Measurements from ENCODE around the gene PBX1. TPM values are rescaled to one million over a fixed set of nuclear protein-coding genes. Genes with fewer than 3 reads are reported as not detected.
A peak's percentile ranks its signal among the peaks of the same experiment; 100 is the strongest.

PBX1 gene
- polyA plus RNA-seq, 1 donor (not counting 4 experiments of a cell fraction or from before 2014, with no cell fraction given) = 2.2 TPM

DNA sequence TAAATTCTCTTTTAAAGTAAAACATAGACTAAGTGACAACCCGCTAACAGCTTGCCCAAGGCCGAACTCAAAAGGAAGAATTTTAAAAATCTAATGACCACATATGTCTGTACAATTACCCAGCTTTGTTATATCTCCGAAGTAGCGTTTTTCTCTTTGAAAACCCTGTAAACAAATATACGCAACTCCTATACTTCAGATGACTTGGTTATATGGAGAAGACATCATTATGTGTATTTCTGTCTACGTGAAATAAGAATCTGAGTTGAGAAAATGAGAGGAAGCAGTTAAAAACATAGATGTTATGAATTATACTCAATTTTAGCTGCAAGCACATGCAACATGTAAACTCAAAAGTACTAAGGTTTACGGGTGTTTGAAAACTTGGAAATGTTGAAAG, 2.0 kb downstream of the PBX1 start:
- no peaks in the 10 kb centered on the region for H3K79me2 ChIP-seq (ENCODE audit: control insufficient read depth, insufficient read depth, low read length)
- H3K27me3 ChIP-seq (ENCODE audit: control insufficient read depth, extremely low read depth, insufficient read depth, low read length) = no peaks in the 10 kb centered on the region
- FAIRE-seq (no peak), DNase-seq (ENCODE audit: low read depth, low spot score) (no peak)
- H4K20me1 ChIP-seq (ENCODE audit: control insufficient read depth, extremely low read depth, insufficient read depth, low read length) = no peaks in the 10 kb centered on the region
- H3K9me3 ChIP-seq (ENCODE audit: control insufficient read depth, low read depth, low read length) = no peaks in the 10 kb centered on the region
- TF ChIP-seq, protein P1, sequence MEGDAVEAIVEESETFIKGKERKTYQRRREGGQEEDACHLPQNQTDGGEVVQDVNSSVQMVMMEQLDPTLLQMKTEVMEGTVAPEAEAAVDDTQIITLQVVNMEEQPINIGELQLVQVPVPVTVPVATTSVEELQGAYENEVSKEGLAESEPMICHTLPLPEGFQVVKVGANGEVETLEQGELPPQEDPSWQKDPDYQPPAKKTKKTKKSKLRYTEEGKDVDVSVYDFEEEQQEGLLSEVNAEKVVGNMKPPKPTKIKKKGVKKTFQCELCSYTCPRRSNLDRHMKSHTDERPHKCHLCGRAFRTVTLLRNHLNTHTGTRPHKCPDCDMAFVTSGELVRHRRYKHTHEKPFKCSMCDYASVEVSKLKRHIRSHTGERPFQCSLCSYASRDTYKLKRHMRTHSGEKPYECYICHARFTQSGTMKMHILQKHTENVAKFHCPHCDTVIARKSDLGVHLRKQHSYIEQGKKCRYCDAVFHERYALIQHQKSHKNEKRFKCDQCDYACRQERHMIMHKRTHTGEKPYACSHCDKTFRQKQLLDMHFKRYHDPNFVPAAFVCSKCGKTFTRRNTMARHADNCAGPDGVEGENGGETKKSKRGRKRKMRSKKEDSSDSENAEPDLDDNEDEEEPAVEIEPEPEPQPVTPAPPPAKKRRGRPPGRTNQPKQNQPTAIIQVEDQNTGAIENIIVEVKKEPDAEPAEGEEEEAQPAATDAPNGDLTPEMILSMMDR (optimal IDR thresholded peaks at IDR 0.05 in 1 of 3, IDR thresholded peaks at IDR 0.05 in 1 of 3, conservative IDR thresholded peaks at IDR 0.05 in 1 of 3; ENCODE audit: extremely low read depth in 1 of 3, insufficient read depth in 2 of 3, low read length in 3 of 3) = no peak
- TF ChIP-seq EZH2 (IDR thresholded peaks at IDR 0.05; ENCODE audit: low read length) = no peak
- dilution Hi-C loops (cut with MboI; ENCODE audit: extremely low pct_ligation_motif_present, low sequenced_read_pairs) = no loop called here
- H3K27ac ChIP-seq (ENCODE audit: control insufficient read depth, insufficient read depth, low read length) = no peak overlapping the region
- H3K4me3 ChIP-seq (ENCODE audit: control insufficient read depth in 2 of 3, extremely low read depth in 1 of 3, insufficient read depth in 2 of 3, low read depth in 1 of 3, low read length in 3 of 3) = peak overlapping the region in 2 of 3 experiments; percentile 48 to 55
- no peak overlapping the region for H3K9ac ChIP-seq (ENCODE audit: control insufficient read depth, extremely low read depth, insufficient read depth, low read length)
- H2AFZ ChIP-seq (ENCODE audit: control insufficient read depth, low read length) = peak overlapping the region; percentile 93
- H3K4me2 ChIP-seq (ENCODE audit: control insufficient read depth, extremely low read depth, insufficient read depth, low read depth, low read length) = peak overlapping the region; percentile 94
- no peaks in the 10 kb centered on the region for H3K9me1 ChIP-seq (ENCODE audit: control insufficient read depth, extremely low read depth, insufficient read depth, low read length)
- H3K4me1 ChIP-seq (ENCODE audit: control insufficient read depth, extremely low read depth, insufficient read depth, low read length) = peaks cover 6% of the 10 kb centered on the region
- H3K36me3 ChIP-seq (ENCODE audit: control insufficient read depth in 2 of 2, extremely low read depth in 1 of 2, insufficient read depth in 2 of 2, low read length in 2 of 2) = no peaks in the 10 kb centered on the region

DNA sequence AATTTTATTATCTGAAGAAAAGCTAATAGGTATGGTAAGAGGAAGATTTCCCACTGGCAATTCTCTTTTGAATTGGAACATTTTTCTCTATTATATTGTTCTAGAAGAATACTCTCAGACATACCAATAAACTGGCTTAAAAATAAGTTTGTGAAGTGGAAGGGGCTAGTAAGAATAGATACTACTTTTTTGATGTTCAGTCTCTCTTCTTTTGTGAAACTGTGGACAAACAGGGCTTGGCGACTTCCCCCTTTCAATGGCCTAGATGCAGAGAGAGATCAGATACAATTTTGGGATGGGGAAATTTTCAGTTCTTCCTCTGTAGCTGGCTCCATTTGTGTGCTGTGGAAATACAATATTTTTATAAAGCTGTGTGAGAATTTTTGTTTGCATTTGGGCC, 2.5 kb downstream of the PBX1 start:
- FAIRE-seq = no peak
- Histone ChIP-seq H3K9me1 (ENCODE audit: control insufficient read depth, extremely low read depth, insufficient read depth, low read length) (no peaks in the 10 kb centered on the region), H3K27me3 (ENCODE audit: control insufficient read depth, extremely low read depth, insufficient read depth, low read length) (no peaks in the 10 kb centered on the region), H3K79me2 (ENCODE audit: control insufficient read depth, insufficient read depth, low read length) (no peaks in the 10 kb centered on the region), H4K20me1 (ENCODE audit: control insufficient read depth, extremely low read depth, insufficient read depth, low read length) (no peaks in the 10 kb centered on the region), H3K9me3 (ENCODE audit: control insufficient read depth, low read depth, low read length) (no peaks in the 10 kb centered on the region), H3K4me3 (ENCODE audit: control insufficient read depth in 2 of 3, extremely low read depth in 1 of 3, insufficient read depth in 2 of 3, low read depth in 1 of 3, low read length in 3 of 3) (peak overlapping the region in 1 of 3 experiments; percentile 55), H3K36me3 (ENCODE audit: control insufficient read depth in 2 of 2, extremely low read depth in 1 of 2, insufficient read depth in 2 of 2, low read length in 2 of 2) (no peaks in the 10 kb centered on the region), H3K4me1 (ENCODE audit: control insufficient read depth, extremely low read depth, insufficient read depth, low read length) (peaks cover 6% of the 10 kb centered on the region), H2AFZ (ENCODE audit: control insufficient read depth, low read length) (peak overlapping the region; percentile 93), H3K27ac (ENCODE audit: control insufficient read depth, insufficient read depth, low read length) (no peak overlapping the region), H3K9ac (ENCODE audit: control insufficient read depth, extremely low read depth, insufficient read depth, low read length) (no peak overlapping the region), H3K4me2 (ENCODE audit: control insufficient read depth, extremely low read depth, insufficient read depth, low read depth, low read length) (peak overlapping the region; percentile 94)
- dilution Hi-C loops (cut with MboI; ENCODE audit: extremely low pct_ligation_motif_present, low sequenced_read_pairs) = no loop called here
- TF ChIP-seq EZH2 (IDR thresholded peaks at IDR 0.05; ENCODE audit: low read length) = no peak
- TF ChIP-seq, protein P1 (optimal IDR thresholded peaks at IDR 0.05 in 1 of 3, IDR thresholded peaks at IDR 0.05 in 1 of 3, conservative IDR thresholded peaks at IDR 0.05 in 1 of 3; ENCODE audit: extremely low read depth in 1 of 3, insufficient read depth in 2 of 3, low read length in 3 of 3) = no peak
- DNase-seq (ENCODE audit: low read depth, low spot score) = no peak
